HFF-Myc (cell line): ENCODE data around the gene LRRC3C.

ENCODE experiments used
- DNase-seq: peaks from one replicate; pipeline ENCODE4 v3.0.0-alpha.2; 2011; ENCODE audit warnings: low read depth; ENCODE audit errors: extremely low read depth
- H3K4me3 ChIP-seq: replicated peaks from 2 replicates; pipeline ENCODE4 v1.5.1; 2011; ENCODE audit warnings: low read depth, mild to moderate bottlenecking, control low read depth, low read length
- CTCF ChIP-seq: IDR thresholded peaks from 2 replicates; pipeline ENCODE4 v1.5.1; 2012; ENCODE audit warnings: mild to moderate bottlenecking, low read depth, low read length, control low read depth; ENCODE audit errors: missing control alignments

Gene LRRC3C

DNA sequence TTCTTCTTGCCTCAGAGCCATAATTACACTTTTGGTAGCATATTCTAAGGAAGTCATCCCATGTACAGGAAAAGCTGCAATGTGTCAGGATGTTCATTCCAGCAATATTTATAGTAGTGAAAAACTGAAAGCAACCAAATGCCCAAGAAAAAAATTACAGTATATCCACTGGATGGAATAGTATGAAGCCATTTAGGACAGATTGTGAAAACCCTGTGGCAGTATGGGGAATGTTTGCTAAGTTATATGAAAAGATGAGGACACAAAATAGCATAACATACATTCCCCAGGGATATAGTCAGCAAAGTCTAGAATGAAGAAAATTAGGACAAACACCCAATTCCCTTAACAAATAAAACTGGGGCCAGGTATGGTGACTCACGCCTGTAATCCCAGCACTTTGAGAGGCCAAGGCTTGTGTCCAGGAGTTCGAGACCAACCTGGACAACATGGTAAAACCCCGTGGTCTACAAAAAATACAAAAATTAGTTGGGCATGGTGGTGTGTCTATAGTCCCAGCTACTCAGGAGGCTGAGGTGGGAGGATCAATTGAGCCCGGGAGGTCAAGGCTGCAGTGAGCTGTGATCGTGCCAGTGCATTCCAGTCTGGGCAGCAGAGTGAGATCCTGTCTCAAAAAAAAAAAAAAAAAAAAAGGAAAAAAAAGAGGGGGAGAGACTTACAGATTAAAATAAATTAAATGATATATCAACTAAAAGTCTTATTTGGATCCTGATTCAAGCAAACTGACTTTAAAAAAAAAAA is 2.3 kb downstream of the LRRC3C start:
- DNase-seq, result no peak
- TF ChIP-seq CTCF, result no peak
- no peak overlapping the region for H3K4me3 ChIP-seq

DNA sequence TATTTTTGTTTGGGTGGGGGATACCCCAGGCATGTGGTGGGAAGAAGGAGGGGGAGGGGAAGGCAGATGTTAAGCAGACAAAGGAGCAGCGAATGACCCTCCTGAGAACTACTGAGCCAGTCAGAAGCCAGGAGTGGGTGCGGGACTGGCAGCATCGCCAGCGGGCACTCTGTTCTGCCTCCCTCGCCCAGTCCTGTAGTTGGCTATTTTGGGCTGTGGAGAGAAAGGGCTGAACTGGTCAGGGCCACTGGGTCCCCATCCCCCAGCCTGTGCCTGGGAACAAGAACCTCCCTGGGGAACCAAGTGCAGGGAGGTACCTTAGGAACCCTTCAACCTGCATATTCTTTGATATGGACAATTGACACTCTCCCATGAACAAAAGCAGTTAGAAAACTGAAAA is 6.4 kb downstream of the LRRC3C start:
- no peak overlapping the region for H3K4me3 ChIP-seq
- TF ChIP-seq CTCF, result no peak
- DNase-seq, result no peak

GRCh38 chr17:39934324-39934723 is 6.8 kb downstream of the LRRC3C start:
- no peak for DNase-seq
- H3K4me3 ChIP-seq, result no peak overlapping the region
- TF ChIP-seq CTCF, result no peak

- no peak for TF ChIP-seq CTCF
- H3K4me3 ChIP-seq, result no peak overlapping the region
- DNase-seq, result no peak
Observed at GRCh38 chr17:39935909-39936308, 8.4 kb downstream of the LRRC3C start.

- TF ChIP-seq CTCF, result no peak
- no peak for DNase-seq
- H3K4me3 ChIP-seq, result no peak overlapping the region
Observed at GRCh38 chr17:39937447-39937846, 9.9 kb downstream of the LRRC3C start.

DNA sequence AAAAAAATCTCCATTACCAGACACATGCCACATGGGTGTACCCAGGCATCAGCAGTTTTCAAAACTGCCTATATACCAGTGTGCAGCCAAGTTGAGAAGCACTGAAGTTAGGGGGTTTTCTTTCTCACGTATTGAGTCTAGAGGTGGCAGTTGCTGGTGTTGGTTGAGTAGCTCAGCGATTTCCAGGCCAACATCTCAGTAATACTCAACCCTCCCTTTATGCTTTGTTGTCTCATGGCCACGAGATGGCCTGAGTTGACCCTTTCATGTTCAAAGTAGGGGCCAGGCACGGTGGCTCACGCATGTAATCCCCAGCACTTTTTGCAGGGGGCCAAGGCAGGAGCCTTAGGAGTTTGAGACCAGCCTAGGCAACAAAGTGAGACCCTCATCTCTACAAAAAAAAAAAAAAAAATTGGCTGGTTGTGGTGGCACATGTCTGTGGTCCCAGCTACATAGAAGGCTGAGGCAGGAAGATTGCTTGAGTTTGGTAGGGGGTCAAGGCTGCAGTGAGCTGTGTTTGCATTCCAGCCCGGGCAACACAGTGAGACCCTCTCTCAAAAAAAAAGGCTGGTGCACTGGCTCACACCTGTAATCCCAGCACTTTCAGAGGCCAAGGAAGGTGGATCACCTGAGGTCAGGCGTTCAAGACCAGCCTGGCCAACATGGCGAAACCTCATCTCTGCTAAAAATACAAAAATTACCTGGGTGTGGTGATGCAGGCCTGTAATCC is 10.8 kb downstream of the LRRC3C start:
- DNase-seq, result no peak
- H3K4me3 ChIP-seq, result no peak overlapping the region
- TF ChIP-seq CTCF, result no peak
